OCI-M2 (cell line): Measurements from ENCODE around the gene FBXW11.

Source experiments
- DNase-seq: peaks from one replicate; lab custom pipeline; 2025; ENCODE audit not compliant: unreplicated experiment; lab: John Stamatoyannopoulos, UW

The FBXW11 gene

GRCh38 chr5:171872666-171873065, 133.8 kb downstream of the FBXW11 start:
- no peak for DNase-seq

DNA sequence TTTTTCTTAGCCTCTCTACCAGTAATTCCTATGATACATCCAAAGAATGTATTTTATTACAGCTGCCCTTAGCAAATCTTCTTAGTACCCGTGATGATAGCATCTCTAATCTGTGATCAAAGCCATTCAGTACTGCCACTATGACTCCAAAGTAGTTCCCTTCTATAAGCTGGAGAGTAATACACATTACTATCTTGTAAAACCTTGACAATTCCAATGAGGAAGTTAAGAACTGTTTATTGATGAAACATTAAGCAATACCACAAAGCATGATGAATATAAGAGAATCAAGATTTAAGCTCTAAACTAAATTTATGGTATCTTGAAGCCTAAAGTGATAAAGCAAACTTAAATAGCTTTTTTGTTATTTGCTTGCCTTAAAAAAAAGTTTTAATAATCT, 134.7 kb downstream of the FBXW11 start:
- no peak for DNase-seq

DNA sequence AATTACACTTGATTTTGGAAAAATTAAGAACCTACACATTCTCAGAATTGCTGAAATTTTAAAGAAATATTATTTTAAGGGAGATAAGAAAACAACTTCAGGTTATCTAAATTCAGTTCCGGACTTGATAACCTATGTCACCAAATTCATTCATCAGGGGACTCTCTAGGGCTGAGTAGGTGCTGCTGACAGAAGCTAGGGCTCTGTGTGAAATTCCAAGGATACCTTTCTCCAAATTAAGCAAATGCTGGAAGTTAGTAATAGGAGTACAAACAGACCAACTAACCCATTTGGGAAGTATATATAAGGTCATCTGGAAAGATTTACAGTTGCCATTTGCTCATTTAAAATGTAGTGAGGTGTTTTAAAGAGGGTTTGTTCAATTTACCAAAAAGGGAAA, 136.5 kb downstream of the FBXW11 start:
- no peak for DNase-seq

GRCh38 chr5:171868236-171868635, 138.2 kb downstream of the FBXW11 start:
- DNase-seq, result no peak

GRCh38 chr5:171867786-171868185, 138.7 kb downstream of the FBXW11 start:
- DNase-seq, result no peak

DNA sequence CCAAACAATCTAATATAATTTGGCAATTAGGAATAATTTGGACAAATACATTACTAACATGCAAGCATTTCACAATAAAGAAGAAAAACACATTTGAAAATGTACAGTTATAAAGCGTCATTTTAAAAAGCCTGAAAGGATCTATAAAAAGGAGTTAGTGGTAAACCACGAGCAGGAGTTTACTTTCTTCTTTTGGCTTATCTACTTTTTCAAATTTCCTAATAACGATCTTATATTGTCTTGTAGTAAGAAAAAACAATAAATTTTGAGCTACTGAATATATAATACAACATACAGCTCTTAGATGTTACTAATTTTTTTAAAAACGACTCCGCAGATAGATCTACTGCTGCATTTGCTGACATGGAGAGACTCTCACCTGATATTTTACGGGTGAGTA, 141.0 kb downstream of the FBXW11 start:
- no peak for DNase-seq

DNA sequence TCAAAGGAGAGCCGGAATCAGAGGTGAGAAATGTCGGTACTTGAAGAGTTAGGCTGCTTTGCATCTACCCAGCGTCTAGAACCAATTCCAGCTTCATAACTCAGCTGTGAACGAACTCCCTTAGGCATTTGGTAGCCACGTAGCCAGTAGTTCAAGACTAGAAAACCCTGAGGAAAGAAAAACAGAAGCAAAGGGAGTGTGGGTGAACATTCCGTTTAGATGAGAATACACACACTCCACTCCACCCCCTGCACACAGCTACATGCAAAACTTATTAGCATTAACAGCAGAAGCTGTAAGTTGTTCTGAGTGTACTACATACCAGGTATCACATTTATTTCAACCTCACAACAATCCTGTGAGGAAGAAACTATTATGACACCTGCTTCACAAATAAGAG, 142.5 kb downstream of the FBXW11 start:
- DNase-seq, result no peak

DNA sequence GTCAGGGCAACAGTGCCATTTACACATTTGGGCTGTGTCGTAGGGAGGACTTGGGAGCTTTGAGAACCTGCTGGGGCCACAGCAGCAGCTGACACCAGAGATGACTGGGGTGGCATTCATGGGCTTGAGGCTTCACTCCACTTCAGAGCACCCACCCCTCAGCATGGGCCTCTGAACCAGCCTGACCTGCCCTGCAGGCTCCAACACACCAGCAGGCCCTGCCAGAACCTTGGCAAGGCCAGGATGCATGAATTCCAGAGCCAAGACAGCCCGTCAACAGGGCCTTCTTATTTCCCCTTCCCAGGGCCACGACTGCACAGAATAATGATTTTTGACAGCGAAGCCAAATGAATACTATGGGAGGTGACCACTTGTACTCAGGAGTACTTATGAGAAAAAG, 143.8 kb downstream of the FBXW11 start:
- no peak for DNase-seq

GRCh38 chr5:171861381-171861780, 145.1 kb downstream of the FBXW11 start:
- DNase-seq, result no peak

DNA sequence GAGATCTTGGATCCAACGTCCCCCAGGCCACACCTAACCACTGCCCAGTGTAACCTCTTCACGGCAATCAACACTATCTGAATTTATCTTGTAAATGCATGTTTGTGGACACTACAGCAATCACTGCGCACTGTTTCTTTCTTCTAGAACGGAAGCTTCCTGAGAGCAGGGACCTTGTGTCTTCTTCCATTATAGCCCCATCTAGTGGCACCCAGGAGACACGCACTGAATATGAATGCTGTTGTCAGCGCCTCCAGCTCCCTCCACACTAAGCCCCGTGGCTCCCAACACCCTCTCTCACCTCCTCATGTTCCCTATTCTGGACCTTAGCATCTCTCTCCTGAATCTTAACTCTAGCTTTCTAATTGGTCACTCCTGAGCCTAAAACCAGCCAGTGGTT, 148.1 kb downstream of the FBXW11 start:
- no peak for DNase-seq

DNA sequence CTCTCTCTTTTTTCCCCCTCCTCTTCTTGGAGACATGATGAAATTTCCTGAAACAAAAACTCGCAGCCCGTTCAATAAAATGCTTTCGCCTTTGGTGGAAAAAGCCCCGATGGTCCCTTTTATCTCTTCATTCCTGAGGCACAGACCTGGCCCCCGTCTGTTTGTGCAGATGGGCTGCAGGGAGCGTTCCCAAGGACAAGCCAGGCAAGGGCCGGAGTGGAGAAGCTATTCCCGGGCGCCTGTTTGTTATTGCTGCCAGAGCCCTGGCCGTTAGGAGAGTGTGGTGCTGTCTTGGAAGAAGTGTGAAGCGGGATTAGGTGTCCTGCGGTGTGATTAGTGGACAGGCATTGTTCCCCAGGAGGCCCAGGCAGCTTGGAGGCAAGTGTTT, 149.0 kb downstream of the FBXW11 start:
- no peak for DNase-seq

- no peak for DNase-seq
These were observed 150.4 kb downstream of the FBXW11 start for GRCh38 chr5:171855798-171856763.

- no peak for DNase-seq
These were observed 151.2 kb downstream of the FBXW11 start for GRCh38 chr5:171855265-171855664.

DNA sequence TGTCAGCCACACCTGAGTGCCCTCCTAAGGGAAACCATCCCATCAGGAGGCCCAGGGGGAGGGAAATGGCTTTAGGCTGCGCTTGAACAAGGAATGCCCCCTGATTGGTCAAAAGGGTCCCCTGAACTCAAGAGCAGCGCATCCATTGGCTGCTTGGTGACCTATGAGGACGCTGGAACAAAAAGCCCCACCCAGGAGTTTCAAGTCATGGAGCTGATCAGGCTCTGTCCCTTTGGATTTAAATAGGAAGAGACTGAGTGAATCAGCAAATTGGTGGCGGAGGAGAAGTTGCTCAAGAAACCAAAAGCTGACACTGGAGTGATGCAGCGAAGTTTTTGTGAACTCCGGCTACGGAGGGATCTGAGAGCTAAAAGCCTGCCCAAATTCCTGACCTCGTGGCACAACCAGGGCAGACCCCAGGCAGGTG, 154.2 kb downstream of the FBXW11 start:
- no peak for DNase-seq

GRCh38 chr5:171851251-171851650, 155.2 kb downstream of the FBXW11 start:
- no peak for DNase-seq

DNA sequence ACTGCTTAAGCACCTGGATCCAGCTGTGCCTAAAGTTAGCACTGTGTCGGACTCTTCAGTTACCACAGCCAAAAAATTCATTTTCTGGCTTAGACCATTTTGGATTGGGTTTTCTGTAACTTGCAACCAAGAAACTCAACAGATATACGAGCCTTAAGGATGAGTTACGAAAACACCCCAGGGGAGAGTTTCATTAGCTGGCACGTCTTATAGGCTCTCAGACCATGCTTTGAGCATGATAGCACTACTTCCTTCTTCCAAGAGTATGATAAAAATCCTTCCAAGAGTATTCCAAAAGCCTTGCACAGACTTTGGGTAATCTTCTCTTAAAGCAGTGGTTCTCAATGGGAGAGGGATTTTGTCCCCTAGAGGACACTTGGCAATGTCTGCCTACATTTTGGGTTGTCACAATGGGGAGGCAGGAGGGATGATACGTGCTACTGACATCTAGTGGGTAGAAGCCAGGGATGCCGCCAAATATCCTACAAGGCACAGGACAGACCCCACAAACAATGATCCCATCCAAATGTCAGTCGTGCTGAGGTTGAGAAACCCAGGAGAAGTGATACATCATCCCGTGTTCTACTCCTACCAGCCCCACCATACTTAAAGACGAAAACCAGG, 156.0 kb downstream of the FBXW11 start:
- no peak for DNase-seq

DNA sequence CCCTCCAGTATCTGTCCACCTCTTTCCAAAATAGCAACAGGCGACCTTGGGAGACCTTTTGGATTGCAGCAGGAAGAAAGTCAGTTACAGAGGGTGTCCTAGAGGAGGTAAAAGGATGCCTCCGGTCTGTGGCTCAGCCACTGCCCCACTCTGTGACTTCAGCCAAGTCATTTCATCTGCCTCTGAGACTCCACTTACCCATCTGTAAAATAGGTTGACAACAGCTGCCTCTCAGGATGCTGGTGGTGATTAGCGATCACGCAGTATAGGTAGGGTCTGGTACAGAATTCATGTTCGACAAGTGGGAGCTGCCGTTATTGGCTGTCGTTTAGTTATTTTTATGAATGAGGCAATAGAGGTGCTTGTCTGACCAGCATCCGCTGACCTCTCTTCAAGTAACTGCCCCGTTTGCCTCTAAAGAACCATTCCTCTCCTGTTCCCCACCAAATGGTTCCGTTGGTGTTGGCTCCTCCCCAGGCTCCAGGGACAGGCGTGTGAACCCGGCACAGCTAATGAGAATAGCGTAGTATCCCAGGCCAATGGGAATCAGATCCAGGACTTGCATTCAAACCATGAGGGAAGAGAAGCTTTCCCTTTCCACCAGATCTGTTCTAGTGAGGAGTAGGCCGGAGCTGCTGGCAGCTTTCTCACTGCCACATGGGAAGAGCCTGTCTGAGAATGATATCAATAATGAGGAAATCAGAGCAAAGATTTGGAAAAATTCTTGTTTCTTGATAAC, 156.7 kb downstream of the FBXW11 start:
- no peak for DNase-seq

GRCh38 chr5:171848911-171849520, 157.4 kb downstream of the FBXW11 start:
- no peak for DNase-seq

DNA sequence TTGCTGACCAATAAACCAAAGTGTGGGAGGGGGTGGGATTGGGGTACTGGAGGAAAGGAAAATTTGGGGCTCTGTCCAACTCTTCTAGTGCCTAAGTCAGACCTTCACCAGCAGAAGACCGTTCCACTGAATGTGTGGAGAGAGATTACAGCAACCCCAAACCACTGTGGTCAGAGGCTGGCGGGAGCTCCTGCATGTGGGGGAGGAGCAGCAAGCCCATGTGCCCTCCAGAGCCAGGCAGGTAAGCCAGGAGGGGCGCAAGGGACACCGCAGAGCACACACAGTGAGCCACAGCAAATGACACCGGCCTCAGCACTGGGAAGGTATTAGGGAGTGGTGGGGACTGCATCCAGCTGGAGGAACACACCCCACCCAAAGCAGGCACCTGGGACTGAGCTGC, 158.0 kb downstream of the FBXW11 start:
- DNase-seq, result no peak

DNA sequence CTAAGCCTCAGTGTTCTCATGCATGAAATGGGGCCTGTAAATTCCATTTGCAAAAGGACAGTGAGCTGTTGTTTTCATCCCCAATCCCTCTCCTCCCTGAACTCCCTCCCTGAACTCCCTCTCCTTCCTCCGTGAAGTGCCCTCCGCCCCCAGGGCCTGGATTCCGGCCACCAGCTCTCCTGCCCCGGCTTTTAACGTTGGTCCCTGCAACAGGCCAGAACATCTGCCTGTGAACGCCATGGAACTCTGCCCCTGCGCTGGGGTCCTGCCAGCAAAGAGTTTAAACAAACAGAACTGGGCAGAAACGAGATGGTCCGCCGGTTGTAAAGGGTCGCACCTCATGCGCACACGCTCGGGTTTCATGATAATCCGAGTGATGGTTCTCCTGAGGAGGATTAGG, 158.4 kb downstream of the FBXW11 start:
- DNase-seq, result no peak

DNA sequence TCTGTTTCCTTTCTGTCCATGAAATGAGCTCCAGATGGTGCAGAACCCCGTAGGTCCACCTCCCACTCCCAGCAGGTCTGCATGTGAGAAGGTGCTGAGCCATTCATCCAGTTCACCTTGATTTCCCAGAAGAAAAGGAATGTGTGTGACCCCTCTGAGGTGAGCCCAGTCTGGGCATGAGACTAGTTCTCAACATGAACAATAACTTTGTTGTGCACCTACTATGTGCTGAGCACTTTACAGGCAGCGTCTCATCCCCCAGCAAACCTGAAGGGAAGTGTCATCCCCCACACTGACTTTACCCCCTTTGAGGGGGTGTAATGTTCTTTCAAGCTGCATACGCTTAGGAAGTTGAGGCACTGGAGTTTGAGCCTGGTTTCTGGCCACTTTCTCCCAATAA, 159.4 kb downstream of the FBXW11 start:
- DNase-seq, result no peak
